ENCODE results near the gene FHAD1. TPM values are rescaled to one million over a fixed set of nuclear protein-coding genes. Genes with fewer than 3 reads are reported as not detected.
A peak's percentile ranks its signal among the peaks of the same experiment; 100 is the strongest.

FHAD1 gene
- total and polyA plus RNA-seq, 2 of the 13 experiments (the other 11 are each of a cell fraction or from before 2014, with no cell fraction given): not detected

DNA sequence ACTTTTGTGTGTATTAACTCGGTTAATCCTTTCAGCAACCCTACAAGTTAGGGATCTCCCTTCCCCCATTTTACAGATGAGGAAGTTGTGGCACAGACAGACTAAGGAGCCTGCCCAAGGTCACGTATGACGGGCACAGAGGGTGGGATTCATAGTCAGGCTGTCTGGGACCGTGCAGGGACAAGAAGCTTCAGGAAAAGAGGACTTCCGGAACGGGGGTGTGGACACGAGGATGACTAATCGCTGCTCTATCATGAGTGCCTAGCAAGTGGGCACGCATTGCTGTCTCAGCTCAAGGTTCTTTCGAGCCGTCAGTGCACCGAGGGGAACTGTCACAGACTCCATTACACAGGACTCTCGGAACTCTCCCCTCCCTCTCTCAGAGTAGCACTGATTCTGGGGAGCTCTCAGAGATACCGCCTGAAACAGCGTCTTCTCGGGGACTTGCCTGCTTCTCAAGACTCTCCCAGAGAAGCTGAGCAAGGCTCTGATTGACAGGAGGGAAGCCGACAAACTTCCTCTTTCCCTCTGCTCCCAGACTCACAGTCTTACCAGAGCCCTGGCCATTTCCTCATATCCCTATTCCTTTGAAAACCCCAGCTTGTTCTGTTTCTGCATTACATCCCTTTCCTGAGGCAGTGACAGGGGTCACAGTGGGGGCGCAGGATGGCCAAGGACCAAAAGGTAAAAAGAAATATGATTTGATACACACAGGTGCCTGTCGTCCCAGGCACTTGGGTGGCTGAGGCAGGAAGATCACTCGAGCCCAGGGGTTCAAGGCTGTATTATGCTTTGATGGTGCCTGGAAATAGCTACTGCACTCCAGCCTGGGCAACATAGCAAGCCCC lies 14.4 kb downstream of the FHAD1 start (continued):
- TF ChIP-seq, protein P1, sequence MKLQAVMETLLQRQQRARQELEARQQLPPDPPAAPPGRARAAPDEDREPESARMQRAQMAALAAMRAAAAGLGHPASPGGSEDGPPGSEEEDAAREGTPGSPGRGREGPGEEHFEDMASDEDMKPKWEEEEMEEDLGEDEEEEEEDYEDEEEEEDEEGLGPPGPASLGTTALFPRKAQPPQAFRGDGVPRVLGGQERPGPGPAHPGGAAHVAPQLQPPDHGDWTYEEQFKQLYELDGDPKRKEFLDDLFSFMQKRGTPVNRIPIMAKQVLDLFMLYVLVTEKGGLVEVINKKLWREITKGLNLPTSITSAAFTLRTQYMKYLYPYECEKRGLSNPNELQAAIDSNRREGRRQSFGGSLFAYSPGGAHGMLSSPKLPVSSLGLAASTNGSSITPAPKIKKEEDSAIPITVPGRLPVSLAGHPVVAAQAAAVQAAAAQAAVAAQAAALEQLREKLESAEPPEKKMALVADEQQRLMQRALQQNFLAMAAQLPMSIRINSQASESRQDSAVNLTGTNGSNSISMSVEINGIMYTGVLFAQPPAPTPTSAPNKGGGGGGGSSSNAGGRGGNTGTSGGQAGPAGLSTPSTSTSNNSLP (IDR thresholded peaks at IDR 0.05; ENCODE audit: low read depth, low read length): peak; percentile 19; the same call in 1 of the 2 replicates
- TF ChIP-seq SKI (IDR thresholded peaks at IDR 0.05; ENCODE audit: partially characterized antibody): peak; percentile 41
- peak; percentile 59 for TF ChIP-seq GABPB1 (CRISPR knock-in tag; IDR thresholded peaks at IDR 0.05)
- TF ChIP-seq KDM2A (CRISPR knock-in tag; IDR thresholded peaks at IDR 0.05; ENCODE audit: borderline replicate concordance, low read depth): peak; percentile 14; the same call in 1 of the 2 replicates
- TF ChIP-seq ZNF430 (CRISPR knock-in tag; IDR thresholded peaks at IDR 0.05): no peak
- TF ChIP-seq, protein P2, sequence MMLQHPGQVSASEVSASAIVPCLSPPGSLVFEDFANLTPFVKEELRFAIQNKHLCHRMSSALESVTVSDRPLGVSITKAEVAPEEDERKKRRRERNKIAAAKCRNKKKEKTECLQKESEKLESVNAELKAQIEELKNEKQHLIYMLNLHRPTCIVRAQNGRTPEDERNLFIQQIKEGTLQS (CRISPR knock-in tag; IDR thresholded peaks at IDR 0.05): peak; percentile 66
- no peak for TF ChIP-seq TEAD3 (CRISPR knock-in tag; optimal IDR thresholded peaks at IDR 0.05; ENCODE audit: borderline replicate concordance)
- TF ChIP-seq, protein P3, sequence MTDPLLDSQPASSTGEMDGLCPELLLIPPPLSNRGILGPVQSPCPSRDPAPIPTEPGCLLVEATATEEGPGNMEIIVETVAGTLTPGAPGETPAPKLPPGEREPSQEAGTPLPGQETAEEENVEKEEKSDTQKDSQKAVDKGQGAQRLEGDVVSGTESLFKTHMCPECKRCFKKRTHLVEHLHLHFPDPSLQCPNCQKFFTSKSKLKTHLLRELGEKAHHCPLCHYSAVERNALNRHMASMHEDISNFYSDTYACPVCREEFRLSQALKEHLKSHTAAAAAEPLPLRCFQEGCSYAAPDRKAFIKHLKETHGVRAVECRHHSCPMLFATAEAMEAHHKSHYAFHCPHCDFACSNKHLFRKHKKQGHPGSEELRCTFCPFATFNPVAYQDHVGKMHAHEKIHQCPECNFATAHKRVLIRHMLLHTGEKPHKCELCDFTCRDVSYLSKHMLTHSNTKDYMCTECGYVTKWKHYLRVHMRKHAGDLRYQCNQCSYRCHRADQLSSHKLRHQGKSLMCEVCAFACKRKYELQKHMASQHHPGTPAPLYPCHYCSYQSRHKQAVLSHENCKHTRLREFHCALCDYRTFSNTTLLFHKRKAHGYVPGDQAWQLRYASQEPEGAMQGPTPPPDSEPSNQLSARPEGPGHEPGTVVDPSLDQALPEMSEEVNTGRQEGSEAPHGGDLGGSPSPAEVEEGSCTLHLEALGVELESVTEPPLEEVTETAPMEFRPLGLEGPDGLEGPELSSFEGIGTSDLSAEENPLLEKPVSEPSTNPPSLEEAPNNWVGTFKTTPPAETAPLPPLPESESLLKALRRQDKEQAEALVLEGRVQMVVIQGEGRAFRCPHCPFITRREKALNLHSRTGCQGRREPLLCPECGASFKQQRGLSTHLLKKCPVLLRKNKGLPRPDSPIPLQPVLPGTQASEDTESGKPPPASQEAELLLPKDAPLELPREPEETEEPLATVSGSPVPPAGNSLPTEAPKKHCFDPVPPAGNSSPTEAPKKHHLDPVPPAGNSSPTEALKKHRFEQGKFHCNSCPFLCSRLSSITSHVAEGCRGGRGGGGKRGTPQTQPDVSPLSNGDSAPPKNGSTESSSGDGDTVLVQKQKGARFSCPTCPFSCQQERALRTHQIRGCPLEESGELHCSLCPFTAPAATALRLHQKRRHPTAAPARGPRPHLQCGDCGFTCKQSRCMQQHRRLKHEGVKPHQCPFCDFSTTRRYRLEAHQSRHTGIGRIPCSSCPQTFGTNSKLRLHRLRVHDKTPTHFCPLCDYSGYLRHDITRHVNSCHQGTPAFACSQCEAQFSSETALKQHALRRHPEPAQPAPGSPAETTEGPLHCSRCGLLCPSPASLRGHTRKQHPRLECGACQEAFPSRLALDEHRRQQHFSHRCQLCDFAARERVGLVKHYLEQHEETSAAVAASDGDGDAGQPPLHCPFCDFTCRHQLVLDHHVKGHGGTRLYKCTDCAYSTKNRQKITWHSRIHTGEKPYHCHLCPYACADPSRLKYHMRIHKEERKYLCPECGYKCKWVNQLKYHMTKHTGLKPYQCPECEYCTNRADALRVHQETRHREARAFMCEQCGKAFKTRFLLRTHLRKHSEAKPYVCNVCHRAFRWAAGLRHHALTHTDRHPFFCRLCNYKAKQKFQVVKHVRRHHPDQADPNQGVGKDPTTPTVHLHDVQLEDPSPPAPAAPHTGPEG (CRISPR knock-in tag; IDR thresholded peaks at IDR 0.05): no peak
- TF ChIP-seq FOSL1 (CRISPR knock-in tag; IDR thresholded peaks at IDR 0.05; ENCODE audit: borderline replicate concordance): 0 out of 2 replicates have a peak, but pooled peaks have one; percentile 32
- TF ChIP-seq SMAD1 (CRISPR knock-in tag; IDR thresholded peaks at IDR 0.05; ENCODE audit: borderline replicate concordance, low read depth): no peak
- TF ChIP-seq CCDC6 (CRISPR knock-in tag; IDR thresholded peaks at IDR 0.05): no peak
- peak; percentile 13; the same call in 1 of the 2 replicates for TF ChIP-seq MYC (CRISPR knock-in tag; IDR thresholded peaks at IDR 0.05; ENCODE audit: borderline replicate concordance)
- TF ChIP-seq, protein P4, sequence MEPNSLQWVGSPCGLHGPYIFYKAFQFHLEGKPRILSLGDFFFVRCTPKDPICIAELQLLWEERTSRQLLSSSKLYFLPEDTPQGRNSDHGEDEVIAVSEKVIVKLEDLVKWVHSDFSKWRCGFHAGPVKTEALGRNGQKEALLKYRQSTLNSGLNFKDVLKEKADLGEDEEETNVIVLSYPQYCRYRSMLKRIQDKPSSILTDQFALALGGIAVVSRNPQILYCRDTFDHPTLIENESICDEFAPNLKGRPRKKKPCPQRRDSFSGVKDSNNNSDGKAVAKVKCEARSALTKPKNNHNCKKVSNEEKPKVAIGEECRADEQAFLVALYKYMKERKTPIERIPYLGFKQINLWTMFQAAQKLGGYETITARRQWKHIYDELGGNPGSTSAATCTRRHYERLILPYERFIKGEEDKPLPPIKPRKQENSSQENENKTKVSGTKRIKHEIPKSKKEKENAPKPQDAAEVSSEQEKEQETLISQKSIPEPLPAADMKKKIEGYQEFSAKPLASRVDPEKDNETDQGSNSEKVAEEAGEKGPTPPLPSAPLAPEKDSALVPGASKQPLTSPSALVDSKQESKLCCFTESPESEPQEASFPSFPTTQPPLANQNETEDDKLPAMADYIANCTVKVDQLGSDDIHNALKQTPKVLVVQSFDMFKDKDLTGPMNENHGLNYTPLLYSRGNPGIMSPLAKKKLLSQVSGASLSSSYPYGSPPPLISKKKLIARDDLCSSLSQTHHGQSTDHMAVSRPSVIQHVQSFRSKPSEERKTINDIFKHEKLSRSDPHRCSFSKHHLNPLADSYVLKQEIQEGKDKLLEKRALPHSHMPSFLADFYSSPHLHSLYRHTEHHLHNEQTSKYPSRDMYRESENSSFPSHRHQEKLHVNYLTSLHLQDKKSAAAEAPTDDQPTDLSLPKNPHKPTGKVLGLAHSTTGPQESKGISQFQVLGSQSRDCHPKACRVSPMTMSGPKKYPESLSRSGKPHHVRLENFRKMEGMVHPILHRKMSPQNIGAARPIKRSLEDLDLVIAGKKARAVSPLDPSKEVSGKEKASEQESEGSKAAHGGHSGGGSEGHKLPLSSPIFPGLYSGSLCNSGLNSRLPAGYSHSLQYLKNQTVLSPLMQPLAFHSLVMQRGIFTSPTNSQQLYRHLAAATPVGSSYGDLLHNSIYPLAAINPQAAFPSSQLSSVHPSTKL (CRISPR knock-in tag; IDR thresholded peaks at IDR 0.05): peak; percentile 65
- no peak for TF ChIP-seq ZNF160 (CRISPR knock-in tag; IDR thresholded peaks at IDR 0.05)
- TF ChIP-seq, protein P5, sequence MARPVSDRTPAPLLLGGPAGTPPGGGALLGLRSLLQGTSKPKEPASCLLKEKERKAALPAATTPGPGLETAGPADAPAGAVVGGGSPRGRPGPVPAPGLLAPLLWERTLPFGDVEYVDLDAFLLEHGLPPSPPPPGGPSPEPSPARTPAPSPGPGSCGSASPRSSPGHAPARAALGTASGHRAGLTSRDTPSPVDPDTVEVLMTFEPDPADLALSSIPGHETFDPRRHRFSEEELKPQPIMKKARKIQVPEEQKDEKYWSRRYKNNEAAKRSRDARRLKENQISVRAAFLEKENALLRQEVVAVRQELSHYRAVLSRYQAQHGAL (CRISPR knock-in tag; IDR thresholded peaks at IDR 0.05; ENCODE audit: not compliant biosample characterization): no peak

Data from HepG2 (cell line).